GM12801 (cell line): ENCODE results near the gene SGF29.

ENCODE experiments used
- CTCF ChIP-seq: IDR thresholded peaks from one replicate; pipeline ENCODE4 v1.5.1; 2011; ENCODE audit warnings: control low read depth; ENCODE audit not compliant: insufficient read length; ENCODE audit errors: extremely low read depth

SGF29 gene

DNA sequence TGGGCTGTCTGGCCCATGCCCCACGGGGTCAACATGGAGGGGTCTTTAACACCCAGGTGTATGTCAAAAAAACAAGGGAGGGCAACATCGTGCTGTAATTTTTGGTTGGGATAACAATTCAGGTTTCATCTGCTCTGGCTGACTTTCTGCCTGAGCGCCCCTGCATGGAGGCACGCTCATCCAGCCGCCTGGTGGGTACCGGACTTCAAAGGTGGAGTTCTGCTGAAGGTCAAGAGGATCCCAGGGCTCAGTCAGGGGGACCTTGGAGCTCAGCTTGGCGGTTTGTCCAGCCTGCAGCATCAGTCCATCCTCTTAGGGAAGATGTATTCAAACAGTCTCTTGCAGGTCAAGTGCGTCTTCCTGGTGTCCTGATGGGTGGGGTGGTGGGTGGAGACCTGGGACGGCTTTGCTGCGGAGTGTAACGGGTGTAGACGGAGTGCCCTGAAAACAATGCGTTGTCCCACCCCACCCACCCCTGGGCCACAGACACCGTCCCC, 5.4 kb upstream of the SGF29 start:
- TF ChIP-seq CTCF, result no peak

DNA sequence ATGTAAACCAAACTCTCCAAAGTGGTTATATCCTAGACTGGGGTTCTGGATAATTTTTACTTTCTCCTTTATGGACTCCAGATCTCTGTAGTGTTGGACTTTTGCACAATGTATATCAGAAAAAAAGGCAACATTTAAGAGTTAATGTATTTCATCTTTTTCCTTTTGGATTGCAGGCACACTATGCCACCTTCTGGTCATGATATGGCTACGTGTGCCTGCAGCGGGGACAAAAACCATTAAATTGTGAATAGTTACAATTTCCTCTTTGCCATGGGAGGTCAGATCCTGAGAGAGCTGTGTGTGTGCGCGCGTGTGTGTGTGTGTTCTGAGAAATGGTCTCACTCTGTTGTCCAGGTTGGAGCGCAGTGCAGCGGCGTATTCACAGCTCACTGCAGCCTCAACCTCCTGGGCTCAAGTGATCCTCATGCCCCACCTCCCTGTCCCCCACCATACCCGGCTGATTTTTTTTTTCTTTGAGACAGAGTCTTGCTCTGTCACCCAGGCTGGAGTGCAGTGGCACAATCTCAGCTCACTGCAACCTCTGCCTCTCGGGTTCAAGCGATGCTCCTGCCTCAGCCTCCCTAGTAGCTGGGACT, 4.3 kb upstream of the SGF29 start:
- TF ChIP-seq CTCF, result no peak

DNA sequence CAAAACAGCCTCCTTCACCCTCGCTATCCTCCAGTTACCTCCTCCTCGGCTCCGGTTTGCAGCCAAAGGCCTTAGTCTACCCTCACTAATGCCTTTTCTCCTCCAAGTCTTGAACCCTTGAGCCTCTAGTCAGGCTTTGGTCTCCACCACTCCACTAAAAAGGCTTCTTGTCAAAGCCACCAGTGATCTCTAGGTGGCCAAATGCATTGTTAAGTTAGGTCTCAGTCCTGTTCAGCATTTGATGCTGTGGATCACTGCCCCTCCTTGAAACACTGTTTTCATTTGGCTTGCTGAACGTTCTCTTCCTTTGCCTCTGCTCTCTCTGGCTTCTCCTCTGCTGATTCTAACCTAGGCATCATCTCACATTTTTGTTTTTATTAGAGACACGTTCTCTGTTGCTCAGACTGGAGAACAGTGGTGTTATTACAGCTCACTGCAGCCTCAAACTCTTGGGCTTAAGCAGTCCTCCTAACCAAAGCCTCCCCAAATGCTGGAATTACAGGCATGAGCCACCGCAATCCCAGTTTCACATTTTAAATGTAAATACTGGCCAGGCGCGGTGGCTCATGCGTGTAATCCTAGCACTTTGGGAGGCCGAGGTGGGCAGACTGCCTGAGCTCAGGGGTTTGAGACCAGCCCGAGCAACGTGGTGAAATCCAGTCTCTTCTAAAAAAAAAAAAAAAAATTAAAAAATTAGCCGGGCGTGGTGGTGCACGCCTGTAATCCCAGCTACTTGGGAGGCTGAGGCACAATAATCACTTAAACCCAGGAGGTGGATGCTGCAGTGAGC, 1.1 kb downstream of the SGF29 start:
- TF ChIP-seq CTCF, result no peak

DNA sequence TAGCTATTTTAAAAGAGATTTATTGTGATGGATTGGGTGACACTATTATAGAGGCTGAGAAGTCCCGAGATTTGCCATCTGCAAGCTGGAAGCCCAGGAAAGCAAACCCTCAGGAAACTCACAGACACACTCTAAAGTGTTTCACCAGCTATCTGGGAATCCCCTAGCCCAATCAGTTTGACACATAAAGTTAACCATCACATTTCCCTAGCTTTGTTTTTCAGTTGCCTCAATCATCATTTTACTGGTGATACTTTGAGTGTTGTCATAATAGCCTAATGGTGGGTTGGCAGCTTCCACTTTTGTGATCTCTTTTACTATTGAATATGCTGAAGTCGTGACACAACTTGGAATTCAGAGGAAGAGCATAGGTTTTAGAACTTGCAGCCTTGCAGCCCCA, 1.8 kb downstream of the SGF29 start:
- no peak for TF ChIP-seq CTCF

- TF ChIP-seq CTCF, result no peak
Measured at GRCh38 chr16:28556914-28557320, 3.2 kb downstream of the SGF29 start.

- no peak for TF ChIP-seq CTCF
Measured at GRCh38 chr16:28558456-28558855, 4.7 kb downstream of the SGF29 start.

DNA sequence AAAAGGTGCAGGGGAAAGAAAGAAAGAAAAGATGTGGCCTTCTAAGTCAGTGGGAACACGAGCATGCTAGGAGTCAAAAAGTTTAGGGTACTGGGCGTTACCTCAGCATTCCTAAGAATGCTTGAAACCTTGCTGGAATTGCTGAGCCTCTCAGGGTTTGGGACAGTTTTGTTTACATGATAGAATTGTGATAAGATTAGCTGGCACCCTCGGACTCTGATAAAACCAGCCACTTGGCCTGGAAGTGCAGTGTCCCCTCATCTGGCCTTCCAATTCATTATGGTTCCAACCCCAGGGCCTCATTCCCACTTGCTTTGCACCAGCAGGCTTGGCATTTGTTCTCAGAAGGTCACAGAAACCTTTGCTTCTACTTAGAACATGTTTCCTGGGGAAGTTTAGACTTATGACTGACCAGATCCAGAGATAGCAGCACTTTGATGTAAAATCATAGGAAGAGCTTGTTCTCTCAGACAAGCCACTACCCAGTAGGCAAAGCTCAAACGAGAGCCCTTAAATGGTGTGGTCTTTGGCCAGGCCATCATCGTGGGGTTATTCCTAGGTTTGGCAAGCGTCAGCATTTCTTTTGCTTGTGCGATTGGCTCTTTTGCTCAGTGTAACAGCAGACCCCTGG, 8.0 kb downstream of the SGF29 start:
- no peak for TF ChIP-seq CTCF
